ENCODE measurements around the gene NSMCE4A.

Gene NSMCE4A

GRCh38 chr10:121952226-121952625 lies 22.8 kb downstream of the NSMCE4A start:
- no peak overlapping the region for H3K27ac ChIP-seq
- no peak for TF ChIP-seq ZFX (IDR thresholded peaks at IDR 0.05; ENCODE audit: borderline replicate concordance)
- TF ChIP-seq, protein P1, sequence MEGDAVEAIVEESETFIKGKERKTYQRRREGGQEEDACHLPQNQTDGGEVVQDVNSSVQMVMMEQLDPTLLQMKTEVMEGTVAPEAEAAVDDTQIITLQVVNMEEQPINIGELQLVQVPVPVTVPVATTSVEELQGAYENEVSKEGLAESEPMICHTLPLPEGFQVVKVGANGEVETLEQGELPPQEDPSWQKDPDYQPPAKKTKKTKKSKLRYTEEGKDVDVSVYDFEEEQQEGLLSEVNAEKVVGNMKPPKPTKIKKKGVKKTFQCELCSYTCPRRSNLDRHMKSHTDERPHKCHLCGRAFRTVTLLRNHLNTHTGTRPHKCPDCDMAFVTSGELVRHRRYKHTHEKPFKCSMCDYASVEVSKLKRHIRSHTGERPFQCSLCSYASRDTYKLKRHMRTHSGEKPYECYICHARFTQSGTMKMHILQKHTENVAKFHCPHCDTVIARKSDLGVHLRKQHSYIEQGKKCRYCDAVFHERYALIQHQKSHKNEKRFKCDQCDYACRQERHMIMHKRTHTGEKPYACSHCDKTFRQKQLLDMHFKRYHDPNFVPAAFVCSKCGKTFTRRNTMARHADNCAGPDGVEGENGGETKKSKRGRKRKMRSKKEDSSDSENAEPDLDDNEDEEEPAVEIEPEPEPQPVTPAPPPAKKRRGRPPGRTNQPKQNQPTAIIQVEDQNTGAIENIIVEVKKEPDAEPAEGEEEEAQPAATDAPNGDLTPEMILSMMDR (IDR thresholded peaks at IDR 0.05) = no peak

DNA sequence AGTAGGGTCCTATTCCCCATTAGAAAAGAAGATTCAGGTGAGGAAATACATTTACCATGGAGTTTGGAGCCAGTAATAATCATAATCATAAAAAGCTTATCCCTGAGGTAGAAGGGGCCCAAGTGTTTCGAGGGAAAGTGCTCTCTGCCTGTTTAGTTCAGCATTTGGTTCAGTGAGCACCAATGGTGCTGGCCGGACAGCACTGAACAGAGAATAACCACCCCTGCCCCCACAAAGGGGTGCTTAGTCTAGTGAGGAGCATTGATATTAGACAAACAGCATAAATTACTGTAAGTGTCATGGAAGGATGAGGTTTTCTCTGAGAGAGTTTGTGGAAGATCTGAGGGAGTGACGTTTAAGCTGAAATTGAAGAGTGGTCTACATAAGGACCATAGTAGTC lies 25.6 kb downstream of the NSMCE4A start:
- H3K27ac ChIP-seq = no peak overlapping the region
- TF ChIP-seq, protein P1 (IDR thresholded peaks at IDR 0.05) = no peak

DNA sequence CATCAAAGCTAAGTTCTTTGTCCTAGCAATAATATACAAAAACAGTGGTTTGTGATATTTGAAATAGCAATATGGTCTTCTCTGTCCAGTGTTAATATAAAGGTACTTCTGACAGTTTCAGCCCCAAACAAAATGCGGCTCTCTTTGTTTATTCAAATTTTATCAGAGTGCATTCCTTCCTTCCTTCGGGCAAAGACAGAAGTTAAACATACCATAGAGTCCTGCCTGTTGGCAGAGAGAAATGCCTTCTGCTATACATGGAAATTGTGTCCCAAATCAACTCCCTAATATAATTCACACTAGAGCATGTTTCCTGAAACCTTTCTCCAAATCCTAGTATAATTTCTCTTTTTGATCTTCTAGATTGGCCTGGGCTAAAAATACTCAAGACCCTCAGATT lies 26.0 kb downstream of the NSMCE4A start:
- H3K27ac ChIP-seq = no peak overlapping the region
- TF ChIP-seq, protein P1 (IDR thresholded peaks at IDR 0.05) = no peak
- no peak for TF ChIP-seq ZFX (IDR thresholded peaks at IDR 0.05; ENCODE audit: borderline replicate concordance)

DNA sequence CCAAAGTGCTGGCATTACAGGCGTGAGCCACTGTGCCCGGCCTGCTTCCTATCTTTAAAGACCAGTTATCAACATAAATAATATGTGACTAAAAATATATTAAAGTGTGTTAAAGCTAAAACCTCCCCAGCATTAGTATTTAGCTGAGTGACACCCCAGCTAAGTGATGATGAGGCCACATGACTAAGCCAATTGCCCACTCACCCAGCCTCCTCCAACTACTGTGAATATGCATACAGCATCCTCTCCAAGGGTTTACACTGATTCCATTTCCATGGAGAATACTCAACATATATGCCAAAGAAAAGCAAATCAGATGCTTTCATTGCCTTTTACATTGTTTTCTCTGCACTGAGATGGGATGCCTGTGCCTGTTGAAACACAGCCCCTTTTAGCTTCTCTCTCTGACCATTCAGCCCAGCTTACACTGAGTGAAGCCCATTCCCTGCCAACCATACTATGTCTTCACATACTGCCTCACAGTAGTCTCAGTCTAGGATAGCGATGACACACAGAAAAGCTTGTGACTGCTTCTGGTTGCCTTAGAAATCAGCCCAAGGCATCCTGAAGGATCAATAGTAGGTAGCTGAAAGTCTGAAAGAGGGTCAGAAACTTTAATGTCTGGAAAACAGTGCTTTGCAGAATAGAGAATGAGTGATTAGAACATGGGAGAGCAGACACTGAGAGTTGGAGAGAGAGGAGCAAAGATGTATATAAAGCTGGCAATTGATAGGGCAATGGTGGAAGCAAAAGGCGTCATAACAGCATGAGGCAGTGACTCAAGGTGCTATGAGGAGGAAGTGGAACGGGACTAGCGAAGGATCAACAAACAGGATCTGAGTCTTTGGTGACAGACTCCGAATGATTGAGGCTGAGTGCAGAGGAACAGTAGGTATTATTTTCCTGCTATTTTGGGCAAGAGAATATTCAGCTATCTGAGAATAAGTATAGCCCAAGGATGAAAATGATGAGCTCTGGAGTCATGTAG lies 27.4 kb downstream of the NSMCE4A start:
- no peak for TF ChIP-seq ZFX (IDR thresholded peaks at IDR 0.05; ENCODE audit: borderline replicate concordance)
- TF ChIP-seq, protein P1 (IDR thresholded peaks at IDR 0.05) = no peak
- H3K27ac ChIP-seq = no peak overlapping the region

GRCh38 chr10:121942749-121943416 lies 32.1 kb downstream of the NSMCE4A start:
- H3K27ac ChIP-seq = no peak overlapping the region
- TF ChIP-seq, protein P1 (IDR thresholded peaks at IDR 0.05) = no peak
- TF ChIP-seq ZFX (IDR thresholded peaks at IDR 0.05; ENCODE audit: borderline replicate concordance) = no peak

- no peak overlapping the region for H3K27ac ChIP-seq
- TF ChIP-seq ZFX (IDR thresholded peaks at IDR 0.05; ENCODE audit: borderline replicate concordance) = no peak
- TF ChIP-seq, protein P1 (IDR thresholded peaks at IDR 0.05) = no peak
Measured at GRCh38 chr10:121941532-121941931, 33.5 kb downstream of the NSMCE4A start.

DNA sequence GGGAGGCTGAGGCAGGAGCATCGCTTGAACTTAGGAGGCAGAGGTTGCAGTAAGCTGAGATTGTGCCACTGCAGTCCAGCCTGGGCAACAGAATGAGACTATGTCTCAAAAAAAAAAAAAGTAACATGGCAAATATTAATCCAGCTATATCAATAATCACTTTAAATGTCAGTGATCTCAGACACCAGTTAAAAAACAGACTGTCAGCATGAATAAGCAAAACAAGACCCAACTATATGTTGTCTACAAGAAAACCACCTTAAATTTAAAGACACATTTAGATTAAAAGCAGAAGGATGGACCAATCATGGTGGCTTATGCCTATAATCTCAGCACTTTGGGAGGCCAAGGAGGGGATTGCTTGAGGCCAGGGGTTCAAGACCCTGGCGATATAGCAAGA lies 38.7 kb downstream of the NSMCE4A start:
- H3K27ac ChIP-seq = no peak overlapping the region
- TF ChIP-seq, protein P1 (IDR thresholded peaks at IDR 0.05) = no peak
- TF ChIP-seq ZFX (IDR thresholded peaks at IDR 0.05; ENCODE audit: borderline replicate concordance) = no peak
